HG02840 (cell line): ENCODE data around the gene PRDM8.

Experiments used
- ATAC-seq: cut with Tn5 transposase; IDR thresholded peaks from one replicate; pipeline ENCODE4 v1.9.1; 2021; ENCODE audit warnings: mild to moderate bottlenecking, moderate library complexity, moderate number of reproducible peaks; ENCODE audit not compliant: unreplicated experiment, low FRiP score

The PRDM8 gene

DNA sequence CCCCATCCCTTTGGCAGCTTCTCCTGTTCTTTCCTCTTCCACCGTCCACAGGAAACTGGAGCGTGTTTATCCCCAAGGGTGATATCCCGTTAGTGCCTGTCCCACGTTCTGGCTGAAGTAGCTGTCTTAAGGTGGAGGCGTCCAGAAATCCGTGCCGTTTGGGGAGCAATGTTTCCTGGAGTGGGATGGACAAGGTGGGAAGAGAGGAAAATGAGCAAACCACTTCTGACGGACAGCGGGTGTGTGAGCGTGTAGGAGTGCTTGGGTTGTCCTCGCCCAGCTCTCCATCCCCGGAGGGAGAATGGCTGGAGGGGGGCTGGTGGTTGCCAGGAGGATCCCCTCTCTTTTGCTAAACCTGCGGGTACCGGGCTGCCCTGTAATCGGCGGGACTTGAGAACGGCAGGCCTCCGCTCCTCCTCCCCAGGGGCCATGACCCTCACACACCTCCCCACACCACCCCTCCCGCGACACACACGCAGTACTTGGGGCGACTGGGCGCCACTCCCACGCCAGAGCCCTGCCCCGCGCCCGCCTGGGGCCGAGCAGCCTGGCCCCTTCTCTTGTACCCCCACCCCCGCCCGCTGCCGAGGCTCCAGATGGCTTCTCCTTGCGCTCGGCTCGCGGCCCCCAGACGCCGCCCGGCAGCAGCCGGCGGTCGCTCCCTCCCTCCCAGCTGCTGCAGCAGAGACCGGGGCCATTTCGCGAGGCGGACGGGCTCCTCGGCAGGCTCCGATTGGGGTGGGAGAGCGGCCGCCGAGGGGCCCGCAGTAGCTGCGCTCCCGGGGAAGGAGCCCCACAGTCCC, 13.9 kb upstream of the PRDM8 start:
- peak; percentile 53 for ATAC-seq

DNA sequence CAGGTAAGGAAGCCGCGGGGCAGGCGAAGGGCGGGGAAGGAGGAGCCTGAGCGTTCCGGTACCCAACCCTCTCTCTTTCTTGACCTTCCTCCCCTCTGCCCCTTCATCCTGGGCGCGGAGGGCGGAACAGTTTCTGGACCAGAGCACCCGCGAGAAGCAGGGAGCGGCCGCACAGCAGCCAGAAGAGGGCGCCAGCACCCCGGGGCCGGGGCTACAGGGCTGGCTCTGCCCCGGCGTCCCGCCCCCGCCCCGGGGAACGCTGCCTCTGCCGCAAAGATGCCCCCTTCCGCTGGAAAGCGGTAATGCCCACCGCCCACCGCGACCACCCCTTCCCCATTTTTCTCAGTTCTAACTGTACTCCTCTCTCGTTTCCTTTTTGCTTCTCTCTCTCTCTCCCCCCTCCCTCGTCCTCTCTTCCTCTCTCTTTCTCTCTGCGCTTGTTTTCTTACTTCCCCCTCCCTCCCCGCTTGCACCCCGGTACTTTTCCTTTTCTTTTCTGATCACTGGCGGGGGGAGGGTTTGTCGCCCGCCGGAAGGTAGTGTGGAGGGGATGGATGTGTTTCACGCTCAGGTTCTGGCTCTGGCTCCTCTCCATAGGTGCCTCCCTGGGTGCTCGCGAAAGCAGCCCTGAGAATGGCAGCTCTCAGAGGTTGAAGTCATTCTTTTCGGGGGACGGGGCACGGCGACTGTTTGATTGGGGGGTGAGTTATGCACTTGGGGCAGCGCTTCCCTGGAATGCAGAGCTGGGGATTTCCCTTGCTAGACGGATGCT, 13.1 kb upstream of the PRDM8 start:
- ATAC-seq, result peak; percentile 93

DNA sequence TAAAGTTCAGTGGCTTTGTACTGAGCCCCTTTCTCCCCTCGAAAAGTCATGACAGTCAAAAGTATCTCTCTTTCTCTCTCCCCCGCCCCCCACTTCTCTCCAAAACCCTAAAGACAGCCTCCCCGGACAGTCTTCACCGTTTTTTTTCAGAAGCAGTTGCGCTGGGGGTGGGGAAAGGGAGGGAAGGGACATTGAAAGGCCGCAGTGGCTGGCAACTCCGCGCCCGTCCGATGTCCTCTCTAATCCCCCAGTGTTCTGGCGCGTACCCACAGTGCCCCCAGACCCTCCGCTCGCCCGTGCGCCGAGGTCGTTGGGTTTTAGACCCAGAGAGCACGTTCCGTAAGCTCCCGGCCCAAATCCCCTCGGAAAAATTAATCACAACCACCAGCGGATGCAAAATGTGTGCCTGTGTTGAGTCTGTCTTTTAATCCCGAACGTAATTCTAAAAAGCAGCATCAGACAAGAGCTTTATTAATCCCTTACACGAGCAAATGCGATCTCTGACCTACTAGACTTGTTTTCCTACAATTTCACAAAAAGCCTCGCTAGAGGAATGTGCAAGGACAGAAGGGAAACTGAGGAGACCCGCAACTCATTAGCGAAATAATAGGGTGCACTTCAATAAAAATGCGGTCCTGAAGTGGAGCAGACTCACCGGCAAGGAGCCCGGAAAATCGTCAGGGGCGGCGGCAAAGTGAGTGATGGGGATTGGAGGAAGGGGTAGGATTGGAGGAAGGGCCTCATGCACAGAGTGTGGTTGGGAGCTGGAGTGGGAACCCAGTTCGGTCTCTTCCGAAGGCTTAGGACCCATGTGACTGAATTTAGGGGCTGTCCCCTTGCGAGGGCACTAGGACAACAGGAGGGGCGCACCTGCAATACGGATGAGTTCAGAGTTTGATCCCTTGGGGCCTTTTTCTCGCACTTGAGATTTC, 12.2 kb upstream of the PRDM8 start:
- ATAC-seq, result no peak

DNA sequence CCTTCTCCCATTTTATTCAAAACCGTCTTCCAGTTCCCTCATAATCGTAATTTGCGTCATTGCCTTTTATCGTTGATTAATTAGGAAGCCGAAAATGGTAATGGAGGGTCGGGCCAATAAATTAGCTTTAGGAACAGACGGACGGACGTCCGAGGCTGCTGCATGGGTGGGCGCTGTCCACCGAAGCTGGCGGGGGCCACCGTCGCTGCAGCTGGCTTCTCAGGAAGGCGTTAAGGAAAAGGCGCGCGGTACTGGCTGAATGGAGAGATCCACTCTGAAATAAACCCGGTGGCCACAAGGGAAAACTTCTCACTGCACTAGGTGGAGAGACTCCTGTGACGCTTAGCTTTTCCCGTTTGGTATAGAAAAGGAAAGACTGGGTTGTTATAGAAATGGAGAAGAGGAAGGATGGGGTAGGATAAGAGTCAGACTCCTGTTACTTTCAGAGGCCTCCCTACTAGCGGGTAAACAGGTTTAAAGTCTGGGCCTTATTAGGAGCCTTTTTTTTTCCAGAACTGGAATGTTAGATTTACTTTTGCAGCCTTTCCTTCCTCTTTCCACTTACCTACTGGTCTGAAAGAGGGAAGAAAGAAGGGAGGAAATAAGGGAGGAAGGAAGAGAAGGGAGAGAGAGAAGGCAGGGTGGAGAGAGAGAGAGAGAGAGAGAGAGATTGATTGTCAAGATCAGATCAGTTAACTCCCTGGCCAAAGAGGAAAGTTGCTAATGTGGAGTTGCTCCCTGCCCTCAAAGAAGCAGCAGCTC, 11.3 kb upstream of the PRDM8 start:
- no peak for ATAC-seq

DNA sequence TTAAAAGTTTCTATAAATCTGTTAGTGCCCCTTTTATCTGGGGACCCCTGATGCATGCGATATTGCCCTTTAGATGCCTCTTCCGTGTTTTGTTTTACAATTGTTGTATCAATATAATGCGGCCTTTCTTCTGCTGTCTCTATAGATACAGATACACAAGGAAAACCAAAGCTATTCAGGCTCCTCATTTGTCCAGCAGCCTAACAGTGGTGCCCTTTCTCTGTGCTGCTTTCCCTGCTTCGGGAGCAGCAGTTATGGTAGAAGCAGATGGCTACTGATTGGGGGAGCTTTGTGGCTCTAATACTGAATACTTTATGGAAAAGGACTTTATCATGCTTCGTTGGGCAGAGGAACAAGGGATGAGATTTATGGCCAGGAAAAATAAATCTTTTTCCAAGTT, 10.6 kb upstream of the PRDM8 start:
- no peak for ATAC-seq

DNA sequence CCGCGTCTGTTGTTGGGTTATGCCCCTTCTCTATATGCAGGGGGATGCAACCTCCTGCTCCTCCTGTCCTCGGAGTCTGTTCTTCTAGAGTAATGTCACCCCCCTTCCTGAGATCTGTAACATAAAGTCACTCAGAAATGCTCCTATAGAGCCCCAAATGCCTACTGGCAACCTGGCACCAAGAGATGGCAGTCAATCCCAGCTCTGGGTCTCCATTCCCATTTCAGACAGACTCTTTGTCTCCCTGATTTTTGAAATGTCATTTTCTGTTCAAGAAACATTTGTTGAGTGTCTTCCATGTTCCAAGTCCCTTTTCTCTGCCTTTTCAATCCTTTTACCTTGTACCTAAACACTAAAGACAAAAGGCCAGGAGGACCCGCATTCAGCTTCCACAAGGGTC, 9.6 kb upstream of the PRDM8 start:
- no peak for ATAC-seq

DNA sequence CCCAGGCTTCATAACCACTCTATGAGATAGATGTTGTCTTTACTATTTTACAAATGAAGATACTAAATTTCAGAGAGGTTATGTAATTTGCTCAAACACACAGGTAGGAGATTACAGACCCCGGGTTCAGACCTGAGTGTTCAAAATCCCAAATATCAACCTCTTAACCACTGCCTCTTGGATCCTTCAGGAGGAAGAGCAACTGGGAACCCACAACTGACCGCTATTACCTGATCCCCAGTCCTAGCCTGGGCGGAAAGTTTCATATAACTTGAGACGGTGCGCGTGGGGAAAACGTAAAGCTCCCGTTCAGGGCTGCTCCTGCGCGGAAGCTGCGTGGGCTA, 8.9 kb upstream of the PRDM8 start:
- no peak for ATAC-seq

DNA sequence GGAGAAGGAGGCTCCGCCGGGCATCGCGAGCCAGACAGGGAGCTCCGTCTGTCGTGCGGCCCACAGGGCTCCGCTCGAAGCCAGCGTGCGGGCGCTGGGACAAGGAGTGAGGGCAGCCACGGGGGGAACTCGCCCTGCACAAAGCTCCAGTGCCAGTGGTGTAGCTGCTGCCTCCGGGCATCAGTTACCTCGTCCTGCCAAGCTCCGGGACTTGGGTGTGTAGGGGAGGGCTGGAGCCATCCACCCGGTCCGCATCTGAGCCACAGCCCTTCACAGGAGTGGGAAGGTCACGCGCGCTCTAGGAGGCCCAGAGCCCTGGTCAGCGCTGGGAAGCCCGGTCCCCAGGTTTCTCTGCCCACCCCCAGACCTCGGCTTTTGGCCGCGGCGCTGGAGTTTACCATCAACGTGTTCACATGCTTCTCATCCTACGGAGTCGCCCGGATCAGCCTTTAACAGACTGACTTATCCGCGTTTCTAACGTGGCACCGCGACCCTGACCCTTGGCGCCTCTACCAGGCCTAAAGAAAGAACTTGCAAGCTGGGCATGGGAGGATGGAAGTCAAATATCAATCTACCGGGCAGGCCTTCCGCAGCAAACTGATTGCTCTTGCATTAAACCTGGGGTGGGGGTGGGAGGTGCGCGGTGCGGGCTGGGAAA, 8.4 kb upstream of the PRDM8 start:
- no peak for ATAC-seq

DNA sequence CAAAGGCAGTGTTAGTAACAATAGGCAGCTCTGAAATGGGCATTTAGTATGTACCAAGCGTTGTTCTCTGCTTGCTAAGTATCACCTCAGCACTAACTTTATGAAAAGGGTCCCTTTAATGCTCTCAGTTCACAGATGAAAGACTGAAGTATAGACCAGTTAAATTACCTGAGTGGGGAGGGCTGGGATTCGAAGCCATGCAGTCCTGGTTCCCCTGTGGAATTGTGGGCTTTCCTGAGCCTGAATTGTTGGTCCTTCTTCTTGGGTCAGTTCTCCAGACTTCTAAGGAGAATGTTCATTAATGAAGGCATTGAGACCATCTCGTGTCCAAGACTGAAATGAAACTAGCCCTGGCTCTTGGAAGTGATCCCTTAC, 7.7 kb upstream of the PRDM8 start:
- ATAC-seq, result no peak

DNA sequence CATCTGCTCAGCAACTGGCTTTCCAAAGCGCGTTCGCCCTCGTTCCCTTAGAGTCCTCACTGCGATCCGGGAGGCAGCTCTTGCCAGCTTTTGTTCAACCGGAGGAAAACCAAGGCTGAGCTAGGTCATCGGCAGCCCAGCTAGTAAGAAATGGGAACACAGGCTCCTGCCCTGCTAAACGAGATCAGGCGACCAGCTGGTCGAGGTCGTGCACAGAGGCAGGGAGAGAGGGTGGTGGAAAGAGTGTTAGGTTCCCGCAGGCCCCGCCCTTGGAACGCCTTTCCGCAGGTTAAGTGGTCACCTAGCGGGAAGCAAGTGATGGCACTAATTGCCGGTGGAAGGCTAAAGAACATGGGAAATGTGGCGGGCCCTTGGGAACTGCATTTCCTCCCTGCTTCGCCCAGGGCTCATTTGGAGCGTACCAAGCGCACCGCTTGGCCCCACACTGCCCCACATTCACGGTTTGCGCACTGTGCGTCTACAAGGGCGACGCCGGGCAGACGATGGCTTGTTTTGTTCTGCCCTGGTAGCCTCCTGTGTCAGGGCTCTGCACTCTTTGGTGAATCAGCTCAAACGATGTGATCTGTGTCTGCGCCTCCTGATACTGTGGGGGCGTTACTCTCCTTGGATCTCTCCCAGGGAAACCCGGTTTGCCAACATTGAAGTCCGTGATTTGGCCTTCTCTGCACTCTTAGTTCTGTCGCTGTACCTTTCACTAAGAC, 7.2 kb upstream of the PRDM8 start:
- ATAC-seq, result no peak

DNA sequence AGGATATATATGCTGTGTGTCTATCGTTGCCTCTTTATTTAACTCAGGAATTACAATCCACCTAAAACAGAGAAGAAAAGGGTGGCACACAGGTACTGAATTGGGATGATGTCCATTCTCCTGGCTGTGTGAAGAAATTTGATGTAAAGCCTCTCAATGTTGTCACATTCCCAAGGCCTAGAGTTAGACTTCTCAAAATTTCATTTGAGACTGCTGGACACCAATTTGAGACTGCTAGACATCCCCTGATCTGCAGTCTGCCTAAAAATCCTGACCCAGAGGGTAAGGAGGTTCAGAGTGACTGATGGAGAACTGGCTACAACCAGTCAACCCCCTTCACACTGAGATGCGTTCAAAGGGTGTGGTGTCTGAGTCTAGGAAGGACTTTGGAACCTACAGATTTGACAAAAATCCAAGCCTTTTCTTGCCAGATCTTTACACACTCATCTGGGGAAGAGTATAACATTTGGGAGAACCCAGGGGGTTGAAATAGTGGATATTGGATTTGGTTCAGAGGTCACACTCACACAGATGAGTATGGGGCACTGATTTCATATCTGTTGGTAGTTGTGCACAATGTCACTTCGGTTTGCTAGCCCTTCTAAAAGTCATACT, 4.9 kb upstream of the PRDM8 start:
- ATAC-seq, result no peak

DNA sequence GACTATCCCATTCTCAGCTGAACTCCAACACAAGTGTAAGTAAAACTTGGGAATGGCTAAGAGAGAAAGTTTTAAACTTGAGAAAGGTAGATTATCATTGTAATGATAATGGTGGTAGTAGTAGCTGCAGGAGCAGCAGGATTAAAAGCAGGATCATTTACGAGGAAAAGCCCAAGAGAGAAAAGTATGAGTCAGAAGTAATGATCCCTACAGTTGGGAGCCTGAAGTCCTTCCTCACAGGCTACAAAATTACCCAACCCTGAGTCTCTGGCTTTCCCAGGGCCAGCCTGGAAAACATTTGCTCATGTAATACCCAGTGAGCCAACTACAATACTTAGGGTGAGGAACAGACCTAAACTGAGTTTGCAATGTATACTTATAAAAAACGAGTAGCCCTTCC, 4.4 kb upstream of the PRDM8 start:
- ATAC-seq, result no peak

DNA sequence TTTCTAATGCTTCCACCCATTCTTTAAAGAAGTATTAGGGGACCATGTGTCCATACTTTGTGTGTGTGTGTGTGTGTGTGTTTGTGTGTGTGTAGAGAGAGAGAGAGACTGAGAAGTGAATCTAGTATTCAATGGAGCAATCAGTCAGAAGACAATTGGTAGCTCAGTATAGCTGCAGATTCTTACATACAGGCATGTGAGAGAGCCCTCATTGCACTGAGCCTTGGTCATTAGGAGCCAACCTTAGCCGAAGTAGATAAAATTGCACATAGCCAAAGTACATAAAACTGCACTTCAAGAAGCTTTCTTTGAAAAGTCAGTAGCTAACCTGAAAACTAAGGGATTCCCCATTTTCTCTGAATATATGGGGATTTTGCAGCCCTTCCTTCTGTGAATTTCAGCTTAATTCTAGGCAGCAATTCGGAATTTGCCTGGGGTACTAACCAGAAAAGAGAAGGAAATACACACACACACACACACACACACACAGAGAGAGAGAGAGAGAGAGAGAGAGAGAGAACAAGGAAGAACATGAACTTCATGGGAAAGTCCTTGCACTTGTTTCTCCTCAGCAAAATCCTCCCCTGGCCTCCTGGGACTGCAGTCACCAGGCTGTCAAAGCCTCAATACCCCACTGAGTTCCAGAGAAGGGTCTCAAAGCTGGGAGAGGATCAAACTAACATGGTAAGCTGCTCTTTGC, 1.7 kb upstream of the PRDM8 start:
- no peak for ATAC-seq

DNA sequence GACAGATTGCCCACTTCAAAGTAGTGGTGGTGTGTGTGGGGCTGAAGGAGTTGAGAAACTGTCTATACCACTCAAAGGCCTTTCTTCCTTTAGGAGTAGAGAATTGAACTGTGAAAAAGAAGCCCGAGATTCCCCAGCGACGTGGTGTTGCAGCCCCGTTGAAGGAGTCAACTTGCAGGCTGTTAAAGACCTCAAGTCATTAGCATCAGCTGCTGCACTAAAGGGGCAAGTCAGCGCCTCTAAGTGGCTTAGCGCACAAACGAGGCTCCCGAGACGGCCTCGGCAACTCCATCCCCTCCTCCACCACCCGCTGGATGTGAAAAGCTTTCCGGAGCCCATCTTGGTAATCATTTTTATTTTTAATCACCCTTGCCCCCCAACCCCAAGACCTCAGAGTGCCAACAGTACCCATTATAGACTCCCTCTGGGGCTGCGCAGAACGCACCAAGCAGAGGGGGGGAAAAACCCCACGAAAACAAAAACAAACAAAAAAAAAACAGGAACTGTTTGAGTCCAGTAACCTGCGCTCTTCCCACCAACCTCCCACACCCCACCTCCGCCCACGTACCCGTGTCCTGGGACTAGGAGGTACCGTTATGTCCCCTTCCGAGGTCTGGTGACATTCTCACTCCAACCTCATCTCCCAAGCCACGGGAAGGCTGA, 913 bp upstream of the PRDM8 start:
- no peak for ATAC-seq

DNA sequence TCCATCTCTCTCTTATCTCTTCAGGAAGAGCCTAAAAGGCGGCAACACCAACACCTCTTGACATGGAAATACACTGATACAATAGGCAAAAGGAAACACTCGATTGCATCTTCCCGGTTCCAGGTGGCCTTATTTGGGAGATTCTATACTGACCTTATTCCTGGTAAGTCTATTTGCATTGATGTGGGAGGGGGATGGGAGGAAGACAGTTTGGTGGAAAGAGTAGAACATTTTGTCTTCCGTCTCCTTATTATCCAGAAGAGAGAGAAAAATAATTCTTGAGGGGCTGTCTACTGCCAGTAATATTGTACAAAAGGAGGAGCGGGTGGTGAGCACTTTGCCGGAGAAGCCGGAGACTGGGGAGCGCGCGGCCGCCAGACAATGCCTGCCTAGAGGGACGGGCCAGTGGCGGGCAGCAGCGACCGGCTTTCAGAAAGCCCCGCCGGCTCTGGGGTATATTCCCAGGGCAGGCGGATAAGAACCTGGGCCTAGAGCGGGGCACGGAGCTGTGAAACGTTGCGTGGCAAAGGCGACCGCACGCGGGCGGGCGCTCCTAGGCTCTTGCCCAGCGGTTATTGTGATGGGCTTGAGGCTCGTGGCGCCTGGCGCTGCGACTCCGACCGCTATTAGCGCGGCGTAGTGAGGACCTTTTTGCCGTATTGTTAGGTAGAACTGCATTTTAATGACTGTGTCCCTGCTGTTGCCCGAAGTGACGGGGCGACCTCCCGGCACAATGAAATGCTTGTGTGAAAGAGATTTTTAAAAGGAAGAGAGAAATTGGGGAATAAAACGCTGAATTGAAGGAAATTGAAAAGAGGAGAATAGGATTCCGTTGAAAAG, 518 bp downstream of the PRDM8 start:
- ATAC-seq, result no peak

DNA sequence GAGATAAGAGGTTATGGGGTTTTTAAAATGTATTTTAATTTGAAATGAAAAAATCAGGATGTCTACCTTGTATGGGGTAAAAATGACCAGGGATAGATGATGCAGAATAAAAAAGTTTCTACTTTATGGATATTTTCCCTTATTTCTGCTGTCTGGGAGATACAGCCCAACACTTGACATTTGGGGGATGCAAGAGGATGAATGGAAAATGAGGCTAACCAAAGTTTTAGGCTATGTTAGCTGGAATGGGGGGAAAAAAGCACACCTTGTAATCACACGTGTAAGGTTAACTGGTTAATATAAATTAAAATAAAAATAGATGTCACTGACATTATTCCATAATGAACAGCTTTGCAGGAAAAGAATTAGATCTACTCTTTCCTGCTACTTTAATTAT, 1.1 kb downstream of the PRDM8 start:
- no peak for ATAC-seq
